Stimulated activated CD8-positive, alpha-beta memory T cell treated with anti-CD3 and anti-CD28 coated beads, Interleukin-4, amount 100 ng/mL, for 1 hour (primary cell): ENCODE measurements around the gene MDK.
"Not testable (repeated sequence)": the region's sequence is repeated elsewhere in the genome, so short reads cannot be mapped to it uniquely, and the experiment has no call there.

ENCODE experiments used
- DNase-seq, 2 donors: peaks; one replicate each; pipeline ENCODE4 v3.0.0-alpha.2; 2020; ENCODE audit warnings: low read depth in 2 of 2, low spot score in 1 of 2

Gene MDK

GRCh38 chr11:46367244-46367915 lies 14.1 kb upstream of the MDK start:
- DNase-seq = peak in 1 of 2 donors; percentile 65

GRCh38 chr11:46367916-46368267 lies 13.6 kb upstream of the MDK start:
- no peak for DNase-seq

GRCh38 chr11:46369458-46370152 lies 11.9 kb upstream of the MDK start:
- DNase-seq = no peak

- no peak for DNase-seq
These were observed 11.2 kb upstream of the MDK start for GRCh38 chr11:46370253-46370652.

- not testable (repeated sequence) for DNase-seq
These were observed 10.2 kb upstream of the MDK start for GRCh38 chr11:46371262-46371661.

GRCh38 chr11:46372086-46372485 lies 9.4 kb upstream of the MDK start:
- no peak for DNase-seq

GRCh38 chr11:46372501-46372900 lies 9.0 kb upstream of the MDK start:
- DNase-seq = not testable (repeated sequence)

- no peak for DNase-seq
These were observed 7.4 kb upstream of the MDK start for GRCh38 chr11:46373787-46374740.

GRCh38 chr11:46374815-46375214 lies 6.7 kb upstream of the MDK start:
- no peak for DNase-seq

- no peak for DNase-seq
These were observed 5.9 kb upstream of the MDK start for GRCh38 chr11:46375392-46376101.

GRCh38 chr11:46376258-46377050 lies 5.0 kb upstream of the MDK start:
- no peak for DNase-seq

- no peak for DNase-seq
These were observed 4.2 kb upstream of the MDK start for GRCh38 chr11:46377290-46377689.

GRCh38 chr11:46377831-46378230 lies 3.6 kb upstream of the MDK start:
- no peak for DNase-seq

- DNase-seq = no peak
These were observed 3.2 kb upstream of the MDK start for GRCh38 chr11:46378296-46378695.

GRCh38 chr11:46378811-46379481 lies 2.5 kb upstream of the MDK start:
- DNase-seq = no peak

- not testable (repeated sequence) for DNase-seq
These were observed 1.8 kb upstream of the MDK start for GRCh38 chr11:46379482-46380293.

GRCh38 chr11:46380340-46381047 lies 975 bp upstream of the MDK start:
- DNase-seq = no peak
